HepG2 (cell line): Measurements from ENCODE around the gene CNPPD1. TPM values are rescaled to one million over a fixed set of nuclear protein-coding genes. Genes with fewer than 3 reads are reported as not detected.

ENCODE experiments used
- ATF6 ChIP-seq: sonication (generic); formaldehyde crosslinking; conservative IDR thresholded peaks from 2 replicates; pipeline ENCODE4 v1.4.0; 2020; ENCODE audit warnings: missing genetic modification reagents
- CBX1 ChIP-seq: IDR thresholded peaks from one replicate; pipeline ENCODE4 v1.6.1; 2016; ENCODE audit warnings: antibody characterized with exemption, low read depth
- CEBPG ChIP-seq: IDR thresholded peaks from 2 replicates; pipeline ENCODE4 v1.6.1; 2016
- DBP ChIP-seq: sonication (generic); formaldehyde crosslinking; IDR thresholded peaks from 2 replicates; pipeline ENCODE4 v1.4.0; 2020; ENCODE audit warnings: missing genetic modification reagents; ENCODE audit errors: not compliant biosample characterization
- DR1 ChIP-seq: sonication (generic); formaldehyde crosslinking; IDR thresholded peaks from 2 replicates; pipeline ENCODE4 v1.8.0; 2021; ENCODE audit warnings: mild to moderate bottlenecking, missing genetic modification reagents, inconsistent platforms
- DRAP1 ChIP-seq: IDR thresholded peaks from 2 replicates; pipeline ENCODE4 v1.6.1; 2016; ENCODE audit warnings: missing genetic modification reagents, missing compliant biosample characterization
- NFKBIZ ChIP-seq: IDR thresholded peaks from 2 replicates; pipeline ENCODE4 v1.6.1; 2018; ENCODE audit warnings: missing genetic modification reagents, missing compliant biosample characterization
- POGZ ChIP-seq: sonication (generic); formaldehyde crosslinking; IDR thresholded peaks from 2 replicates; pipeline ENCODE4 v1.4.0; 2020; ENCODE audit warnings: mild to moderate bottlenecking, missing genetic modification reagents
- RXRA ChIP-seq: sonication (generic); formaldehyde crosslinking; IDR thresholded peaks from 2 replicates; pipeline ENCODE4 v1.5.1; 2020; ENCODE audit warnings: missing genetic modification reagents
- ZBTB14 ChIP-seq: sonication (generic); formaldehyde crosslinking; IDR thresholded peaks from 2 replicates; pipeline ENCODE4 v1.4.0; 2020; ENCODE audit warnings: missing genetic modification reagents
- ZHX1 ChIP-seq: sonication (generic); formaldehyde crosslinking; IDR thresholded peaks from 2 replicates; pipeline ENCODE4 v1.8.1; 2022; ENCODE audit warnings: low read depth, mild to moderate bottlenecking, missing genetic modification reagents
- ZIK1 ChIP-seq: sonication (generic); formaldehyde crosslinking; IDR thresholded peaks from 2 replicates; pipeline ENCODE4 v1.5.0; 2020; ENCODE audit warnings: mild to moderate bottlenecking, low read depth, missing genetic modification reagents, borderline replicate concordance
- ZNF17 ChIP-seq: sonication (generic); formaldehyde crosslinking; IDR thresholded peaks from 2 replicates; pipeline ENCODE4 v1.5.0; 2020; ENCODE audit warnings: mild to moderate bottlenecking, missing genetic modification reagents
- ZNF329 ChIP-seq: sonication (generic); formaldehyde crosslinking; IDR thresholded peaks from 2 replicates; pipeline ENCODE4 v1.9.0; 2021; ENCODE audit warnings: low read depth, mild to moderate bottlenecking, missing genetic modification reagents
- ZNF44 ChIP-seq: sonication (generic); formaldehyde crosslinking; IDR thresholded peaks from 2 replicates; pipeline ENCODE4 v1.5.1; 2020; ENCODE audit warnings: mild to moderate bottlenecking, missing genetic modification reagents
- ZNF501 ChIP-seq: sonication (generic); formaldehyde crosslinking; IDR thresholded peaks from 2 replicates; pipeline ENCODE4 v1.5.1; 2020; ENCODE audit warnings: mild to moderate bottlenecking, moderate library complexity, missing genetic modification reagents
- ZNF513 ChIP-seq: sonication (generic); formaldehyde crosslinking; conservative IDR thresholded peaks from 2 replicates; pipeline ENCODE4 v1.5.0; 2020; ENCODE audit warnings: missing genetic modification reagents
- ZNF558 ChIP-seq: sonication (generic); formaldehyde crosslinking; IDR thresholded peaks from 2 replicates; pipeline ENCODE4 v1.9.0; 2022; ENCODE audit warnings: mild to moderate bottlenecking, missing genetic modification reagents, borderline replicate concordance
- ZNF776 ChIP-seq: sonication (generic); formaldehyde crosslinking; IDR thresholded peaks from 2 replicates; pipeline ENCODE4 v1.4.0; 2020; ENCODE audit warnings: mild to moderate bottlenecking, missing genetic modification reagents
- ZNF780A ChIP-seq: sonication (generic); formaldehyde crosslinking; IDR thresholded peaks from 2 replicates; pipeline ENCODE4 v1.8.0; 2022; ENCODE audit warnings: mild to moderate bottlenecking, missing genetic modification reagents, moderate library complexity
- ZSCAN20 ChIP-seq: sonication (generic); formaldehyde crosslinking; IDR thresholded peaks from 2 replicates; pipeline ENCODE4 v1.4.0; 2020; ENCODE audit warnings: missing genetic modification reagents, mild to moderate bottlenecking, borderline replicate concordance
- polyA plus RNA-seq, 8 experiments: library from polyadenylated mRNA; depleted of rRNA in 3 of 8; stranded (reverse) in 7 of 8; unstranded in 1 of 8; fragments of >200 nt; fragmentation: Illumina TruSeq in 4 of 8; extraction: Trizol in 4 of 8; gene quantifications; 2 replicates each; pipeline versions ENCODE4 v1.2.1 to v1.2.3, GENCODE V29; 2011 to 2016; ENCODE audit warnings: low read depth in 4 of 8, missing spikeins in 1 of 8, mixed read lengths in 1 of 8; ENCODE audit not compliant: insufficient read depth in 1 of 8
- total RNA-seq, 5 experiments: library from RNA; depleted of rRNA; stranded (reverse); fragments of >200 nt; fragmentation: Illumina TruSeq; extraction: Trizol; gene quantifications; 2 replicates each; pipeline ENCODE4 v1.2.3, GENCODE V29; 2016; ENCODE audit warnings: low read depth in 1 of 5

Gene CNPPD1
- total and polyA plus RNA-seq, 2 of the 13 experiments (the other 11 are each of a cell fraction or from before 2014, with no cell fraction given): 35.5 to 49.4 TPM

- TF ChIP-seq ZNF329 (CRISPR knock-in tag) (peak; percentile 92), ZNF513 (CRISPR knock-in tag) (peak; percentile 39; the same call in 1 of the 2 replicates), RXRA (CRISPR knock-in tag) (peak; percentile 44; the same call in 1 of the 2 replicates), ATF6 (CRISPR knock-in tag) (no peak; the same call in none of the 2 replicates), ZSCAN20 (peak; percentile 96), DBP (no peak), ZNF776 (CRISPR knock-in tag) (peak; percentile 97), ZIK1 (CRISPR knock-in tag) (no peak), ZNF780A (CRISPR knock-in tag) (peak; percentile 93), CBX1 (no peak), POGZ (CRISPR knock-in tag) (peak; percentile 43; the same call in 1 of the 2 replicates), ZNF44 (peak; percentile 15), NFKBIZ (CRISPR knock-in tag) (no peak), ZHX1 (CRISPR knock-in tag) (peak; percentile 59; the same call in 1 of the 2 replicates), ZNF17 (CRISPR knock-in tag) (no peak; the same call in 1 of the 2 replicates), ZBTB14 (CRISPR knock-in tag) (peak; percentile 62), ZNF558 (CRISPR knock-in tag) (peak; percentile 96), DR1 (CRISPR knock-in tag) (no peak; the same call in none of the 2 replicates), CEBPG (CRISPR knock-in tag) (peak; percentile 27), ZNF501 (peak; percentile 95), DRAP1 (CRISPR knock-in tag) (peak; percentile 72; the same call in 1 of the 2 replicates)
Measured at GRCh38 chr2:219176818-219177551, at the start of gene CNPPD1 (continued).
